Measurements from ENCODE around the gene MTA1.
A peak's percentile ranks its signal among the peaks of the same experiment; 100 is the strongest.

MTA1 gene

GRCh38 chr14:105473677-105474482 is 54.3 kb downstream of the MTA1 start:
- Histone ChIP-seq H3F3A (ENCODE audit: insufficient read depth) (peaks cover 5% of the 10 kb centered on the region), H3K36me3 (ENCODE audit: low read length) (no peaks in the 10 kb centered on the region), H3K9ac (ENCODE audit: low read length) (no peak overlapping the region), H3K27ac (ENCODE audit: low read depth, low read length) (no peak overlapping the region), H3K4me3 (ENCODE audit: insufficient read depth, low read length, poor library complexity, severe bottlenecking) (peak overlapping the region; percentile 38), H2AFZ (ENCODE audit: low read depth, low read length, severe bottlenecking) (no peak overlapping the region), H3K79me2 (ENCODE audit: insufficient read depth, low read length) (no peaks in the 10 kb centered on the region), H4K20me1 (ENCODE audit: low read depth, low read length) (no peaks in the 10 kb centered on the region), H3K4me2 (ENCODE audit: low read depth, low read length, poor library complexity, severe bottlenecking) (peak overlapping the region; percentile 58), H3K27me3 (ENCODE audit: low read length) (no peaks in the 10 kb centered on the region), H3K9me3 (ENCODE audit: insufficient read depth, low read length) (0 out of 2 replicates have a peak, but pooled peaks cover 3% of the 10 kb centered on the region), H3K9me2 (replicated peaks; ENCODE audit: insufficient read depth, low read length) (no peaks in the 10 kb centered on the region)
- TF ChIP-seq CTCF (IDR thresholded peaks at IDR 0.05; ENCODE audit: insufficient read depth, low read length, poor library complexity, severe bottlenecking) (no peak), EZH2phosphoT487 (conservative IDR thresholded peaks at IDR 0.05; ENCODE audit: low read length) (no peak)

DNA sequence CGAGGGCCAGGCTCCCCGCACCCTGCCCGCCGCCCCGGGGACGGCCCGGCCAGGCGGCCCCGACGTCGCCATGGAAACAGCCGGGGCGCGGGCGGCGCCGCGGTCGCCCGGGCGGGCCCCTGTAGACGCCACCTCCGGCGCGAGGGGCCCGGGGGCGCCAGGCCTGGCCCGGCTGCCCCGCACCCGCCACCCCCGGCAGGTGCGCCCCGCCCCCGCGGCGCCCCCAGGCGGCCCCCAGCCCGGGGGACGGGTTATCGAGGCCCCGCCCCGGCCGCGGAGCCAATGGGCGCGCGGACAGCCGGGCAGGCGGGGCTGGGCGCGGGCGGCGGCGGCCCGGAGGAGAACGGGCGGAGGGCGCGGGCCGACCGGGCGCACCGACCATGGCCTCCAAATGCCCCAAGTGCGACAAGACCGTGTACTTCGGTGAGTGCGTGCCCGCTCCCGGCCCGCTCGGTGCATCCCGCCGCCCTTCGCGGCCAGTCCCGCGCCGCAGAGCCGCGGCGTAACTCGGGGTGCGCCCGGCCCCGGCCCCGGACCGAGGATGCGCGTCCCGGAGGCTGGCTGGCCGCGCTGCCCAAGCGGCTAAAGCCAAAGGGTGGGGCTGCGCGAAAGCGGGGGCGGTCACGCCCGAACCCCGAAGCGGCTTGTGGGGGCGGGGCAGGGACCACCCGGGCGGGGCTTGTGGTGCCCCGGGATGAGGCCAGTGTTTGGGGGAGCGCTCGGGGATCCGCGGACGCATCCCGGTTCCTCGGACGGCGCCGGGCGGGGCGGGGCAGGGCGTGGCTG is 55.0 kb downstream of the MTA1 start, which contains the start of gene CRIP2:
Gene CRIP2 (plus strand): TSS at position 339 of the 786 bp plus-strand sequence. CDS start 42 bp downstream, at position 381.
- H3K9me3 ChIP-seq (ENCODE audit: insufficient read depth, low read length) = 0 out of 2 replicates have a peak, but pooled peaks cover 3% of the 10 kb centered on the region
- H3K9ac ChIP-seq (ENCODE audit: low read length) = peak within 1 kb of the TSS; percentile 26; the same call in 1 of the 2 replicates
- no peaks in the 10 kb centered on the region for H3K9me2 ChIP-seq (replicated peaks; ENCODE audit: insufficient read depth, low read length)
- H3K79me2 ChIP-seq (ENCODE audit: insufficient read depth, low read length) = no peaks in the 10 kb centered on the region
- H3K27ac ChIP-seq (ENCODE audit: low read depth, low read length) = no peak within 1 kb of the TSS
- no peaks in the 10 kb centered on the region for H3K27me3 ChIP-seq (ENCODE audit: low read length)
- no peak within 1 kb of the TSS for H2AFZ ChIP-seq (ENCODE audit: low read depth, low read length, severe bottlenecking)
- H3K4me3 ChIP-seq (ENCODE audit: insufficient read depth, low read length, poor library complexity, severe bottlenecking) = peak within 1 kb of the TSS; percentile 39
- H3F3A ChIP-seq (ENCODE audit: insufficient read depth) = peaks cover 5% of the 10 kb centered on the region
- H3K4me2 ChIP-seq (ENCODE audit: low read depth, low read length, poor library complexity, severe bottlenecking) = peak within 1 kb of the TSS; percentile 58
- TF ChIP-seq EZH2phosphoT487 (conservative IDR thresholded peaks at IDR 0.05; ENCODE audit: low read length) (no peak), CTCF (IDR thresholded peaks at IDR 0.05; ENCODE audit: insufficient read depth, low read length, poor library complexity, severe bottlenecking) (no peak)
- no peaks in the 10 kb centered on the region for H4K20me1 ChIP-seq (ENCODE audit: low read depth, low read length)
- no peaks in the 10 kb centered on the region for H3K36me3 ChIP-seq (ENCODE audit: low read length)

GRCh38 chr14:105475269-105476096 is 55.9 kb downstream of the MTA1 start:
- H3F3A ChIP-seq (ENCODE audit: insufficient read depth) = peaks cover 1% of the 10 kb centered on the region
- H4K20me1 ChIP-seq (ENCODE audit: low read depth, low read length) = no peaks in the 10 kb centered on the region
- no peak overlapping the region for H3K27ac ChIP-seq (ENCODE audit: low read depth, low read length)
- 0 out of 2 replicates have a peak, but pooled peaks have one; percentile 52 for TF ChIP-seq EZH2phosphoT487 (conservative IDR thresholded peaks at IDR 0.05; ENCODE audit: low read length)
- TF ChIP-seq CTCF (IDR thresholded peaks at IDR 0.05; ENCODE audit: insufficient read depth, low read length, poor library complexity, severe bottlenecking) = no peak
- no peak overlapping the region for H3K4me3 ChIP-seq (ENCODE audit: insufficient read depth, low read length, poor library complexity, severe bottlenecking)
- H3K9me2 ChIP-seq (replicated peaks; ENCODE audit: insufficient read depth, low read length) = no peaks in the 10 kb centered on the region
- H3K36me3 ChIP-seq (ENCODE audit: low read length) = no peaks in the 10 kb centered on the region
- H2AFZ ChIP-seq (ENCODE audit: low read depth, low read length, severe bottlenecking) = no peak overlapping the region
- peak overlapping the region; percentile 54 for H3K4me2 ChIP-seq (ENCODE audit: low read depth, low read length, poor library complexity, severe bottlenecking)
- H3K9me3 ChIP-seq (ENCODE audit: insufficient read depth, low read length) = 0 out of 2 replicates have a peak, but pooled peaks cover 3% of the 10 kb centered on the region
- no peaks in the 10 kb centered on the region for H3K79me2 ChIP-seq (ENCODE audit: insufficient read depth, low read length)
- H3K9ac ChIP-seq (ENCODE audit: low read length) = 0 out of 2 replicates have a peak overlapping the region, but pooled peaks have one; percentile 26
- H3K27me3 ChIP-seq (ENCODE audit: low read length) = no peaks in the 10 kb centered on the region

All from SU-DHL-6 (cell line).